ENCODE results near the gene GALNT1.
A peak's percentile ranks its signal among the peaks of the same experiment; 100 is the strongest.

Gene GALNT1

GRCh38 chr18:35616074-35616473, 34.5 kb downstream of the GALNT1 start:
- peak overlapping the region in 13 of 21 experiments; percentile 2 to 82 (median 59) for H3K27ac ChIP-seq
- no peak overlapping the region for H3K4me3 ChIP-seq

- Histone ChIP-seq H3K27ac (peak overlapping the region in 17 of 21 experiments; percentile 2 to 82 (median 59)), H3K4me3 (no peak overlapping the region)
These were observed 35.3 kb downstream of the GALNT1 start for GRCh38 chr18:35616664-35617423.

GRCh38 chr18:35617865-35618264, 36.3 kb downstream of the GALNT1 start:
- H3K4me3 ChIP-seq, result no peak overlapping the region

GRCh38 chr18:35618289-35618688, 36.7 kb downstream of the GALNT1 start:
- peak overlapping the region in 1 of 21 experiments; percentile 50 for H3K27ac ChIP-seq
- no peak overlapping the region for H3K4me3 ChIP-seq

More at GRCh38 chr18:35617865-35618264, 36.3 kb downstream of the GALNT1 start:
- H3K27ac ChIP-seq, result peak overlapping the region in 2 of 21 experiments; percentile 52 to 70

- peak overlapping the region in 6 of 21 experiments; percentile 12 to 50 (median 29) for H3K27ac ChIP-seq
- no peak overlapping the region for H3K4me3 ChIP-seq
These were observed 37.2 kb downstream of the GALNT1 start for GRCh38 chr18:35618696-35619095.

GRCh38 chr18:35619464-35619863, 37.9 kb downstream of the GALNT1 start:
- H3K27ac ChIP-seq, result peak overlapping the region in 4 of 21 experiments; percentile 19 to 50 (median 24)

GRCh38 chr18:35619941-35620340, 38.4 kb downstream of the GALNT1 start:
- Histone ChIP-seq H3K4me3 (no peak overlapping the region), H3K27ac (peak overlapping the region in 3 of 21 experiments; percentile 19 to 41 (median 28))

More at GRCh38 chr18:35619464-35619863, 37.9 kb downstream of the GALNT1 start:
- no peak overlapping the region for H3K4me3 ChIP-seq

GRCh38 chr18:35620765-35621164, 39.2 kb downstream of the GALNT1 start:
- Histone ChIP-seq H3K4me3 (no peak overlapping the region), H3K27ac (peak overlapping the region in 3 of 21 experiments; percentile 3 to 15 (median 5))

GRCh38 chr18:35623255-35623654, 41.7 kb downstream of the GALNT1 start:
- Histone ChIP-seq H3K27ac (no peak overlapping the region), H3K4me3 (no peak overlapping the region)

GRCh38 chr18:35624146-35624545, 42.6 kb downstream of the GALNT1 start:
- Histone ChIP-seq H3K4me3 (no peak overlapping the region), H3K27ac (no peak overlapping the region)

GRCh38 chr18:35625232-35625631, 43.7 kb downstream of the GALNT1 start:
- Histone ChIP-seq H3K4me3 (no peak overlapping the region), H3K27ac (no peak overlapping the region)

GRCh38 chr18:35633761-35634160, 52.2 kb downstream of the GALNT1 start:
- no peak overlapping the region for H3K27ac ChIP-seq

GRCh38 chr18:35634323-35634722, 52.8 kb downstream of the GALNT1 start:
- no peak overlapping the region for H3K27ac ChIP-seq
- H3K4me3 ChIP-seq, result no peak overlapping the region

More at GRCh38 chr18:35633761-35634160, 52.2 kb downstream of the GALNT1 start:
- no peak overlapping the region for H3K4me3 ChIP-seq

GRCh38 chr18:35635170-35635569, 53.6 kb downstream of the GALNT1 start:
- no peak overlapping the region for H3K4me3 ChIP-seq
- H3K27ac ChIP-seq, result peak overlapping the region in 2 of 21 experiments; percentile 3 to 11

GRCh38 chr18:35637227-35637626, 55.7 kb downstream of the GALNT1 start:
- Histone ChIP-seq H3K27ac (no peak overlapping the region), H3K4me3 (no peak overlapping the region)

GRCh38 chr18:35639296-35639695, 57.8 kb downstream of the GALNT1 start:
- no peak overlapping the region for H3K27ac ChIP-seq
- no peak overlapping the region for H3K4me3 ChIP-seq

GRCh38 chr18:35641467-35641866, 59.9 kb downstream of the GALNT1 start:
- Histone ChIP-seq H3K4me3 (no peak overlapping the region), H3K27ac (no peak overlapping the region)

GRCh38 chr18:35641916-35642315, 60.4 kb downstream of the GALNT1 start:
- no peak overlapping the region for H3K4me3 ChIP-seq
- H3K27ac ChIP-seq, result no peak overlapping the region

GRCh38 chr18:35642802-35643201, 61.3 kb downstream of the GALNT1 start:
- Histone ChIP-seq H3K4me3 (no peak overlapping the region), H3K27ac (no peak overlapping the region)

GRCh38 chr18:35646449-35646848, 64.9 kb downstream of the GALNT1 start:
- no peak overlapping the region for H3K27ac ChIP-seq
- H3K4me3 ChIP-seq, result no peak overlapping the region

GRCh38 chr18:35653392-35654135, 72.0 kb downstream of the GALNT1 start:
- Histone ChIP-seq H3K27ac (no peak overlapping the region), H3K4me3 (no peak overlapping the region)

Data from skin epidermis (tissue), 12 donors.